HCT116 (cell line): Measurements from ENCODE around the gene UBA6. TPM values are rescaled to one million over a fixed set of nuclear protein-coding genes. Genes with fewer than 3 reads are reported as not detected.

Experiments
- ATAC-seq: fragments of 200-7000 bp; cut with Tn5 transposase; 2 replicates; pipeline ENCODE4 v1.9.1; 2020; ENCODE audit warnings: mild to moderate bottlenecking, moderate library complexity
- BruUV-seq: library from RNA; stranded (reverse); fragments of 400-500 nt; replicated peaks from 2 replicates; lab custom pipeline; 2021; lab: Mats Ljungman, UMichigan
- CTCF ChIA-PET: fragments of 300-600 bp; sonication (Branson Sonifier 250); formaldehyde crosslinking; loops from one replicate; lab custom pipeline; 2021; ENCODE audit warnings: antibody characterized with exemption; lab: Charles Lee
- POLR2A ChIA-PET: fragments of 300-600, 350-600 bp; sonication (Branson Sonifier 250); formaldehyde crosslinking; loops from one replicate; lab custom pipeline; 2021; ENCODE audit warnings: antibody characterized with exemption; lab: Charles Lee
- RAD21 ChIA-PET, 2 experiments: fragments of 300-600 bp; sonication (Branson Sonifier 250); formaldehyde crosslinking; loops; one replicate each; lab custom pipeline; 2023; ENCODE audit warnings: low total read pairs in 2 of 2; ENCODE audit not compliant: uncharacterized antibody in 2 of 2, unreplicated experiment in 2 of 2, low non-redundant PET in 1 of 2; lab: Charles Lee
- DNase-seq: peaks from one replicate; pipeline ENCODE4 v3.0.0-alpha.2; 2010; ENCODE audit warnings: low read depth, low spot score
- H2AFZ ChIP-seq: fragments of 200-600 bp; shearing (Covaris generic), sonication (generic); 2 replicates; pipeline ENCODE4 v1.6.1; 2017; ENCODE audit warnings: low read depth, mixed run types, mixed read lengths, antibody characterized with exemption, low read length; ENCODE audit not compliant: poor library complexity, severe bottlenecking
- H3K27ac ChIP-seq: 2 replicates; pipeline ENCODE4 v1.5.1; 2012; ENCODE audit warnings: low read depth, low read length
- H3K27me3 ChIP-seq: fragments of 200-600 bp; sonication (generic); 2 replicates; pipeline ENCODE4 v1.6.1; 2016; ENCODE audit warnings: mixed run types, low read length, mixed read lengths; ENCODE audit not compliant: insufficient read depth
- H3K36me3 ChIP-seq, 2 experiments: fragments of 200-500 bp in 1 of 2; fragments of 200-600 bp in 1 of 2; sonication (Bioruptor generic) in 1 of 2; sonication (generic) in 1 of 2; 2 replicates each; pipeline versions ENCODE4 v1.5.1 to v1.6.1; 2014 to 2016; ENCODE audit warnings: low read length in 2 of 2, inconsistent platforms in 1 of 2, mixed read lengths in 1 of 2, mixed run types in 1 of 2; ENCODE audit not compliant: insufficient read depth in 2 of 2, control insufficient read depth in 1 of 2
- H3K4me1 ChIP-seq, 2 experiments: fragments of 200-600 bp in 1 of 2; sonication (generic) in 1 of 2; 2 replicates each; pipeline versions ENCODE4 v1.5.1 to v1.6.1; 2012 to 2017; ENCODE audit warnings: low read length in 2 of 2, inconsistent platforms in 1 of 2, mild to moderate bottlenecking in 1 of 2, mixed read lengths in 1 of 2, mixed run types in 1 of 2, moderate library complexity in 1 of 2; ENCODE audit not compliant: insufficient read depth in 2 of 2, control insufficient read depth in 1 of 2
- H3K4me2 ChIP-seq: fragments of 200-600 bp; sonication (generic); 2 replicates; pipeline ENCODE4 v1.6.1; 2017; ENCODE audit warnings: mixed run types, low read length, mixed read lengths
- H3K4me3 ChIP-seq, 2 experiments: fragments of 200-600 bp in 1 of 2; sonication (generic) in 1 of 2; replicated peaks in 1 of 2; 2 replicates each; pipeline ENCODE4 v1.5.1; 2011 to 2016; ENCODE audit warnings: low read length in 2 of 2, control low read depth in 1 of 2, low read depth in 1 of 2, mild to moderate bottlenecking in 1 of 2, mixed read lengths in 1 of 2, mixed run types in 1 of 2
- H3K79me2 ChIP-seq: fragments of 200-600 bp; sonication (generic); 2 replicates; pipeline ENCODE4 v1.6.1; 2017; ENCODE audit warnings: mild to moderate bottlenecking, mixed run types, low read length, moderate library complexity, mixed read lengths; ENCODE audit not compliant: insufficient read depth
- H3K9ac ChIP-seq: fragments of 200-600 bp; sonication (generic); 2 replicates; pipeline ENCODE4 v1.6.1; 2016; ENCODE audit warnings: low read length, mixed read lengths
- H3K9me2 ChIP-seq: fragments of 200-600 bp; sonication (generic), shearing (Covaris generic); 2 replicates; pipeline ENCODE4 v1.6.1; 2017; ENCODE audit warnings: mixed run types, mild to moderate bottlenecking, moderate library complexity; ENCODE audit not compliant: insufficient read depth
- H3K9me3 ChIP-seq, 2 experiments: fragments of 200-500 bp in 1 of 2; fragments of 200-600 bp in 1 of 2; sonication (Bioruptor generic) in 1 of 2; sonication (generic) in 1 of 2; 2 replicates each; pipeline ENCODE4 v1.6.1; 2014 to 2017; ENCODE audit warnings: low read length in 2 of 2, mixed read lengths in 2 of 2, inconsistent platforms in 1 of 2, low read depth in 1 of 2, mild to moderate bottlenecking in 1 of 2, mixed run types in 1 of 2, moderate library complexity in 1 of 2; ENCODE audit not compliant: control insufficient read depth in 1 of 2, insufficient read depth in 1 of 2
- H4K20me1 ChIP-seq: fragments of 200-600 bp; sonication (generic), shearing (Covaris generic); 2 replicates; pipeline ENCODE4 v1.6.1; 2017; ENCODE audit warnings: mixed run types, mild to moderate bottlenecking, moderate library complexity; ENCODE audit not compliant: insufficient read depth
- intact Hi-C: fragments of 100-400 bp; cut with micrococcal nuclease; formaldehyde crosslinking; loops from 2 replicates; pipeline ENCODE4 v1.10.0; 2022
- total RNA-seq: library from RNA; stranded (reverse); gene quantifications from one replicate; pipeline ENCODE4 v1.2.1, GENCODE V29; 2021; ENCODE audit not compliant: unreplicated experiment
- TF ChIP-seq, protein P1 (sequence below): IDR thresholded peaks from 2 replicates; pipeline ENCODE4 v1.6.1; 2012; ENCODE audit warnings: low read depth
- TF ChIP-seq, protein P2 (sequence below): IDR thresholded peaks from 2 replicates; pipeline ENCODE4 v1.6.1; 2011; ENCODE audit warnings: mild to moderate bottlenecking, low read length, moderate library complexity; ENCODE audit not compliant: insufficient replicate concordance; ENCODE audit errors: extremely low read depth
- TF ChIP-seq, protein P3 (sequence below): IDR thresholded peaks from 2 replicates; pipeline ENCODE4 v1.6.1; 2012

The UBA6 gene
- total RNA-seq, 1 experiment from 2014 or later: 98.9 TPM

DNA sequence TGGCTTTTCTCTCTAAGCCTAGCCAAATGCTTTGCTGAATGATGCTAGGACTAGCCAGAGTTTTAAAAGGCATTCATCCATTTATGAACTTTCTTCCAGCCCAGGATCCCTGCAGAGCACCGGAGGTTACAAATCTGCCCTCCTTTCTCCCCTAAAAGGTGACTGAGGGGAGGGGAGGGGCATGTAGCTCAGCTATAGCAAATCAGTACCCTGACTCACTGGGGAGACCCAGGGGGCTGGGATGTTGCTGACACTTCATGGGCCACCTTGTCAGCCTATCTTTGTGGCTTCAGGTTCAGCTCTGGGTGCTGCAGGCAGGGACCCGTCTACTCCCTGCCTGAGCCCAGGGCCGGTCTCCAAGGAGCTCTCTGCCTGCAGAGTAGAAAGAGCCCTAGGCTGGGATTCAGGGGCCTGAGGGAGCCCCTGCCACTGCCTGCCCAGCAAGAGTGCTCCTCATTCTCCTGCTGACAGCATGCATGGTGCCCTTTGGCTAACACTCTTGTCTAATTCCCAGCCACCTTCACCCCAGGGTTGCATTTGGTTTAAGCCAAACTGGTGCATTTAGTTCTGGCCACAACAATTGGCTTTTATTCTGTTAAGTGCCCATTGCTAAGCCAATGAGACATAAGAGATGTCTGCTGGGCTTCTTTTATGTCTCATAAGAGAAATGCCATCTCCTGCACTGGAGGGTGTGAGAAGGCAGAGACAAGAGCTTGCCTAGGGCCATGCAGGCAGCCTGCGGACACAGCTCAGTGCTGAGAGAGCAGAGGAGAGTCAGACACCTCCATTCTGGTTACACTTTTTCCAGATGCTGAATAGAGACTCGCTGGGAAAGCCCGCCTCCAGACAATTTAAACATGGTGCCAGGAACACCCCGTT lies 11.9 kb upstream of the UBA6 start:
- Histone ChIP-seq H3K27me3 (no peaks in the 10 kb centered on the region), H3K4me2 (peak overlapping the region; percentile 23; the same call in 1 of the 2 replicates), H3K9me3 (no peaks in the 10 kb centered on the region), H3K79me2 (peaks cover 27% of the 10 kb centered on the region), H3K9ac (no peak overlapping the region), H3K27ac (no peak overlapping the region), H3K4me3 (no peak overlapping the region), H3K9me2 (no peaks in the 10 kb centered on the region), H3K4me1 (peaks cover 0 to 30% of the 10 kb centered on the region in 2 experiments; a peak in 2 of 4 replicates), H2AFZ (no peak overlapping the region), H4K20me1 (no peaks in the 10 kb centered on the region), H3K36me3 (no peaks in the 10 kb centered on the region)
- no TSS peak for BruUV-seq
- TF ChIP-seq, protein P1, sequence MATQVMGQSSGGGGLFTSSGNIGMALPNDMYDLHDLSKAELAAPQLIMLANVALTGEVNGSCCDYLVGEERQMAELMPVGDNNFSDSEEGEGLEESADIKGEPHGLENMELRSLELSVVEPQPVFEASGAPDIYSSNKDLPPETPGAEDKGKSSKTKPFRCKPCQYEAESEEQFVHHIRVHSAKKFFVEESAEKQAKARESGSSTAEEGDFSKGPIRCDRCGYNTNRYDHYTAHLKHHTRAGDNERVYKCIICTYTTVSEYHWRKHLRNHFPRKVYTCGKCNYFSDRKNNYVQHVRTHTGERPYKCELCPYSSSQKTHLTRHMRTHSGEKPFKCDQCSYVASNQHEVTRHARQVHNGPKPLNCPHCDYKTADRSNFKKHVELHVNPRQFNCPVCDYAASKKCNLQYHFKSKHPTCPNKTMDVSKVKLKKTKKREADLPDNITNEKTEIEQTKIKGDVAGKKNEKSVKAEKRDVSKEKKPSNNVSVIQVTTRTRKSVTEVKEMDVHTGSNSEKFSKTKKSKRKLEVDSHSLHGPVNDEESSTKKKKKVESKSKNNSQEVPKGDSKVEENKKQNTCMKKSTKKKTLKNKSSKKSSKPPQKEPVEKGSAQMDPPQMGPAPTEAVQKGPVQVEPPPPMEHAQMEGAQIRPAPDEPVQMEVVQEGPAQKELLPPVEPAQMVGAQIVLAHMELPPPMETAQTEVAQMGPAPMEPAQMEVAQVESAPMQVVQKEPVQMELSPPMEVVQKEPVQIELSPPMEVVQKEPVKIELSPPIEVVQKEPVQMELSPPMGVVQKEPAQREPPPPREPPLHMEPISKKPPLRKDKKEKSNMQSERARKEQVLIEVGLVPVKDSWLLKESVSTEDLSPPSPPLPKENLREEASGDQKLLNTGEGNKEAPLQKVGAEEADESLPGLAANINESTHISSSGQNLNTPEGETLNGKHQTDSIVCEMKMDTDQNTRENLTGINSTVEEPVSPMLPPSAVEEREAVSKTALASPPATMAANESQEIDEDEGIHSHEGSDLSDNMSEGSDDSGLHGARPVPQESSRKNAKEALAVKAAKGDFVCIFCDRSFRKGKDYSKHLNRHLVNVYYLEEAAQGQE: no peak
- TF ChIP-seq, protein P2, sequence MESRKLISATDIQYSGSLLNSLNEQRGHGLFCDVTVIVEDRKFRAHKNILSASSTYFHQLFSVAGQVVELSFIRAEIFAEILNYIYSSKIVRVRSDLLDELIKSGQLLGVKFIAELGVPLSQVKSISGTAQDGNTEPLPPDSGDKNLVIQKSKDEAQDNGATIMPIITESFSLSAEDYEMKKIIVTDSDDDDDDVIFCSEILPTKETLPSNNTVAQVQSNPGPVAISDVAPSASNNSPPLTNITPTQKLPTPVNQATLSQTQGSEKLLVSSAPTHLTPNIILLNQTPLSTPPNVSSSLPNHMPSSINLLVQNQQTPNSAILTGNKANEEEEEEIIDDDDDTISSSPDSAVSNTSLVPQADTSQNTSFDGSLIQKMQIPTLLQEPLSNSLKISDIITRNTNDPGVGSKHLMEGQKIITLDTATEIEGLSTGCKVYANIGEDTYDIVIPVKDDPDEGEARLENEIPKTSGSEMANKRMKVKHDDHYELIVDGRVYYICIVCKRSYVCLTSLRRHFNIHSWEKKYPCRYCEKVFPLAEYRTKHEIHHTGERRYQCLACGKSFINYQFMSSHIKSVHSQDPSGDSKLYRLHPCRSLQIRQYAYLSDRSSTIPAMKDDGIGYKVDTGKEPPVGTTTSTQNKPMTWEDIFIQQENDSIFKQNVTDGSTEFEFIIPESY: no peak
- TF ChIP-seq, protein P3, sequence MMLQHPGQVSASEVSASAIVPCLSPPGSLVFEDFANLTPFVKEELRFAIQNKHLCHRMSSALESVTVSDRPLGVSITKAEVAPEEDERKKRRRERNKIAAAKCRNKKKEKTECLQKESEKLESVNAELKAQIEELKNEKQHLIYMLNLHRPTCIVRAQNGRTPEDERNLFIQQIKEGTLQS: no peak
- ATAC-seq (no peak; the same call in 1 of the 2 replicates), DNase-seq (no peak)
- CTCF ChIA-PET: no interaction called here
- intact Hi-C loops: no loop called here
- RAD21 ChIA-PET: no interaction called here
- POLR2A ChIA-PET: interaction anchor here (3.6 kb wide), 1 partner anchor 11 kb away, joined by 12 read pairs; the partner anchor contains the start of gene UBA6
